Ishikawa (cell line): ENCODE results near the gene RNF112.

ENCODE experiments used
- CEBPB ChIP-seq: IDR thresholded peaks from 2 replicates; pipeline ENCODE4 v1.6.1; 2012
- CREB1 ChIP-seq: IDR thresholded peaks from 2 replicates; pipeline ENCODE4 v1.6.1; 2012; ENCODE audit warnings: low read depth
- EGR1 ChIP-seq: IDR thresholded peaks from 2 replicates; pipeline ENCODE4 v1.6.1; 2012
- EP300 ChIP-seq: IDR thresholded peaks from 2 replicates; pipeline ENCODE4 v1.6.1; 2012; ENCODE audit warnings: borderline replicate concordance
- FOXM1 ChIP-seq: IDR thresholded peaks from 2 replicates; pipeline ENCODE4 v1.6.1; 2012; ENCODE audit warnings: low read depth, borderline replicate concordance
- NFIC ChIP-seq: IDR thresholded peaks from 2 replicates; pipeline ENCODE4 v1.6.1; 2012
- RAD21 ChIP-seq: IDR thresholded peaks from 2 replicates; pipeline ENCODE4 v1.6.1; 2012; ENCODE audit warnings: low read depth
- TAF1 ChIP-seq: IDR thresholded peaks from 2 replicates; pipeline ENCODE4 v1.6.1; 2012; ENCODE audit warnings: low read depth, mild to moderate bottlenecking
- TCF12 ChIP-seq: IDR thresholded peaks from 2 replicates; pipeline ENCODE4 v1.6.1; 2012; ENCODE audit warnings: low read depth
- TEAD4 ChIP-seq: IDR thresholded peaks from 2 replicates; pipeline ENCODE4 v1.6.1; 2012
- YY1 ChIP-seq: IDR thresholded peaks from 2 replicates; pipeline ENCODE4 v1.6.1; 2012; ENCODE audit warnings: low read depth
- TF ChIP-seq, protein P1 (sequence below): IDR thresholded peaks from 2 replicates; pipeline ENCODE4 v1.6.1; 2012
- TF ChIP-seq, protein P2 (sequence below): IDR thresholded peaks from 2 replicates; pipeline ENCODE4 v1.6.1; 2012; ENCODE audit warnings: low read depth, mild to moderate bottlenecking
- TF ChIP-seq, protein P3 (sequence below): IDR thresholded peaks from 2 replicates; pipeline ENCODE4 v1.6.1; 2012

DNA sequence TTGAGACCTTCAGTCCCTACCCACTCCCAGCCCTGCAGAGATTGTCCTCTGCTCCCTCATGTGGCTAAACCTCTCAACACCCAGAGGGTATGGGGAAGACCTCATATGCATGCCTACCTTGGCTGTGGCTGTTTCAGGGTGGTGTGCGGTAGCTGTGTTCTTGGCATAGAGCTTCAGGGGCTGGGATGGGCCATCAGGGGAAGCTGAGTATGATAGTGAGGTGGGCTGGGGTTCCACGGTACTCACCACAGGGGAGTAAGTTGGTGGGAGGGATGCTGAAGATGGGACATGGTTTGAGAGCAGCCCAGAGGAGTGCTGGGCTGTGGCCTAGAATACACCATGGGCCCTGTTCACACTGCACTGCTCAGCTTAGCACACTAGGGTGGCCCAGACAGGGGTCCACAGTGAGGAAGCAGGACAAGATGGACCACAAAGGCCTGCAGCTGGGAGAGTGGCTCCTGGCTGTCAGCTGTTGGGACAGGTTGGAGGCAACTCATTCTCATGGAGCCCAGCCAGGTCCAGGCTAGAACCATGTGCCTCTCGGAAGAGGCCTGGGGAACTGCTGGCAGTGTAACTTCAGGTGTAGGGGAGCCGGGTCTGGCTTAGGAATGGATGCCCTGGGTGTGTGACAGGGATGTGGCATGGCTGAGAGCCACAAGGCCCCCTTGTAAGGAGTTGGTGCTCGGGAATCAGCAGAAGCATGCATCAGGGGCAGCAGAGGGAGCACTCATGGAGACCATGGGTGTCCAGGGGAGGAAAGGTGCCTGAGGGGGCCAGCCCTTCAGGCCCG, 27.2 kb upstream of the RNF112 start:
- TF ChIP-seq CEBPB (no peak), EGR1 (no peak), EP300 (no peak), TCF12 (no peak), YY1 (no peak), CREB1 (no peak), RAD21 (no peak), FOXM1 (no peak), NFIC (no peak), TEAD4 (no peak), TAF1 (no peak)
- TF ChIP-seq, protein P1, sequence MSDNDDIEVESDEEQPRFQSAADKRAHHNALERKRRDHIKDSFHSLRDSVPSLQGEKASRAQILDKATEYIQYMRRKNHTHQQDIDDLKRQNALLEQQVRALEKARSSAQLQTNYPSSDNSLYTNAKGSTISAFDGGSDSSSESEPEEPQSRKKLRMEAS: no peak
- TF ChIP-seq, protein P2, sequence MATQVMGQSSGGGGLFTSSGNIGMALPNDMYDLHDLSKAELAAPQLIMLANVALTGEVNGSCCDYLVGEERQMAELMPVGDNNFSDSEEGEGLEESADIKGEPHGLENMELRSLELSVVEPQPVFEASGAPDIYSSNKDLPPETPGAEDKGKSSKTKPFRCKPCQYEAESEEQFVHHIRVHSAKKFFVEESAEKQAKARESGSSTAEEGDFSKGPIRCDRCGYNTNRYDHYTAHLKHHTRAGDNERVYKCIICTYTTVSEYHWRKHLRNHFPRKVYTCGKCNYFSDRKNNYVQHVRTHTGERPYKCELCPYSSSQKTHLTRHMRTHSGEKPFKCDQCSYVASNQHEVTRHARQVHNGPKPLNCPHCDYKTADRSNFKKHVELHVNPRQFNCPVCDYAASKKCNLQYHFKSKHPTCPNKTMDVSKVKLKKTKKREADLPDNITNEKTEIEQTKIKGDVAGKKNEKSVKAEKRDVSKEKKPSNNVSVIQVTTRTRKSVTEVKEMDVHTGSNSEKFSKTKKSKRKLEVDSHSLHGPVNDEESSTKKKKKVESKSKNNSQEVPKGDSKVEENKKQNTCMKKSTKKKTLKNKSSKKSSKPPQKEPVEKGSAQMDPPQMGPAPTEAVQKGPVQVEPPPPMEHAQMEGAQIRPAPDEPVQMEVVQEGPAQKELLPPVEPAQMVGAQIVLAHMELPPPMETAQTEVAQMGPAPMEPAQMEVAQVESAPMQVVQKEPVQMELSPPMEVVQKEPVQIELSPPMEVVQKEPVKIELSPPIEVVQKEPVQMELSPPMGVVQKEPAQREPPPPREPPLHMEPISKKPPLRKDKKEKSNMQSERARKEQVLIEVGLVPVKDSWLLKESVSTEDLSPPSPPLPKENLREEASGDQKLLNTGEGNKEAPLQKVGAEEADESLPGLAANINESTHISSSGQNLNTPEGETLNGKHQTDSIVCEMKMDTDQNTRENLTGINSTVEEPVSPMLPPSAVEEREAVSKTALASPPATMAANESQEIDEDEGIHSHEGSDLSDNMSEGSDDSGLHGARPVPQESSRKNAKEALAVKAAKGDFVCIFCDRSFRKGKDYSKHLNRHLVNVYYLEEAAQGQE: no peak
- TF ChIP-seq, protein P3, sequence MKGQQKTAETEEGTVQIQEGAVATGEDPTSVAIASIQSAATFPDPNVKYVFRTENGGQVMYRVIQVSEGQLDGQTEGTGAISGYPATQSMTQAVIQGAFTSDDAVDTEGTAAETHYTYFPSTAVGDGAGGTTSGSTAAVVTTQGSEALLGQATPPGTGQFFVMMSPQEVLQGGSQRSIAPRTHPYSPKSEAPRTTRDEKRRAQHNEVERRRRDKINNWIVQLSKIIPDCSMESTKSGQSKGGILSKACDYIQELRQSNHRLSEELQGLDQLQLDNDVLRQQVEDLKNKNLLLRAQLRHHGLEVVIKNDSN: no peak
